ENCODE data around the gene SEM1. TPM values are rescaled to one million over a fixed set of nuclear protein-coding genes. Genes with fewer than 3 reads are reported as not detected.

The SEM1 gene
- total RNA-seq, 1 experiment from 2014 or later: 79.9 TPM

- H3K4ac ChIP-seq (ENCODE audit: low read depth, low read length): no peak overlapping the region
- no peak overlapping the region for H3K18ac ChIP-seq (ENCODE audit: insufficient read length, low read depth, low read length)
- H3T11ph ChIP-seq (ENCODE audit: low read length): no peak overlapping the region
- H3K9me3 ChIP-seq (ENCODE audit: control insufficient read depth, low read depth, low read length): no peaks in the 10 kb centered on the region
- H3K9ac ChIP-seq (ENCODE audit: extremely low read depth, insufficient read length, low read length): no peak overlapping the region
- no peaks in the 10 kb centered on the region for H3K9me3 Mint-ChIP-seq
- H2AK5ac ChIP-seq (ENCODE audit: insufficient read length, low read length): no peak overlapping the region
- peaks cover 8% of the 10 kb centered on the region; the same call in 1 of the 2 replicates for H3K4me1 ChIP-seq (ENCODE audit: insufficient read depth, low read length)
- H4K8ac ChIP-seq (replicated peaks; ENCODE audit: insufficient read length, low read depth, low read length): no peak overlapping the region
- no peaks in the 10 kb centered on the region for H3K79me1 ChIP-seq (ENCODE audit: insufficient read depth, low read depth, low read length, poor library complexity, severe bottlenecking)
- no peak for DNase-seq
- H4K20me1 ChIP-seq (ENCODE audit: control insufficient read depth, insufficient read depth, insufficient read length): no peaks in the 10 kb centered on the region
- H3K27ac ChIP-seq (ENCODE audit: insufficient read length, low read depth, low read length): no peak overlapping the region
- H4K91ac ChIP-seq (ENCODE audit: insufficient read length, low read depth, low read length): no peak overlapping the region
- no peak overlapping the region for H2BK120ac ChIP-seq (ENCODE audit: low read depth, low read length, poor library complexity, severe bottlenecking)
- H2BK12ac ChIP-seq (ENCODE audit: insufficient read length, low read depth, low read length): no peak overlapping the region
- no peak for TF ChIP-seq CTCF (conservative IDR thresholded peaks at IDR 0.05)
- WGBS (ENCODE audit: extremely low coverage, insufficient read length, low lambda C conversion rate): no CpG with 5 or more reads among the region's 2 CpGs
- no peak overlapping the region for H4K5ac ChIP-seq (ENCODE audit: insufficient read length, low read depth, low read length)
- no peaks in the 10 kb centered on the region for H3K23me2 ChIP-seq (ENCODE audit: insufficient read length, low read depth, low read length, poor library complexity, severe bottlenecking)
- H3K23ac ChIP-seq (ENCODE audit: insufficient read length, low read depth, low read length): no peak overlapping the region
- no peak overlapping the region for H2BK5ac ChIP-seq (ENCODE audit: insufficient read length, low read length)
- H3K79me2 ChIP-seq (ENCODE audit: insufficient read depth, low read length): no peaks in the 10 kb centered on the region
- H3K27me3 ChIP-seq (ENCODE audit: insufficient read depth, low read length): no peaks in the 10 kb centered on the region
- H3K4me2 ChIP-seq (ENCODE audit: insufficient read depth, insufficient read length, low read length): no peak overlapping the region
- H3K4me1 Mint-ChIP-seq: peaks cover 14 to 17% of the 10 kb centered on the region in 2 experiments
- H2AFZ ChIP-seq (ENCODE audit: low read length): no peak overlapping the region
- no peak overlapping the region for H3K56ac ChIP-seq (ENCODE audit: insufficient read length, low read depth, low read length)
- no peaks in the 10 kb centered on the region for H3K36me3 Mint-ChIP-seq (ENCODE audit: insufficient read depth in 1 of 3, low read depth in 3 of 3)
- no peak overlapping the region for H2BK15ac ChIP-seq (ENCODE audit: low read depth, low read length)
- no peak overlapping the region for H3K27ac Mint-ChIP-seq
- no peak overlapping the region for H3K14ac ChIP-seq (ENCODE audit: insufficient read depth, low read length)
- no peak overlapping the region for H2BK20ac ChIP-seq (ENCODE audit: low read depth, low read length, poor library complexity, severe bottlenecking)
- no peak overlapping the region for H3K4me3 Mint-ChIP-seq
- no peaks in the 10 kb centered on the region; the same call in 1 of the 2 replicates for H3K27me3 Mint-ChIP-seq (ENCODE audit: low read depth)
Observed at GRCh38 chr7:96738705-96739104, 29.1 kb upstream of the SEM1 start.

All from H9 (cell line).